IgD-negative memory B cell (primary cell): ENCODE data around the gene TSACC. TPM values are rescaled to one million over a fixed set of nuclear protein-coding genes. Genes with fewer than 3 reads are reported as not detected.

Experiments
- H3K27ac Mint-ChIP-seq, 3 donors: one replicate each; pipeline ENCODE4 v1.8.0; 2020 to 2022; ENCODE audit warnings: mild to moderate bottlenecking in 3 of 3, mixed read lengths in 3 of 3, moderate library complexity in 1 of 3
- H3K27me3 Mint-ChIP-seq: one replicate; pipeline ENCODE4 v1.8.0; 2021; ENCODE audit warnings: mixed read lengths
- H3K36me3 Mint-ChIP-seq: one replicate; pipeline ENCODE4 v1.8.0; 2020; ENCODE audit warnings: mild to moderate bottlenecking, mixed read lengths
- H3K4me1 Mint-ChIP-seq, 3 donors: one replicate each; pipeline ENCODE4 v1.8.0; 2020 to 2022; ENCODE audit warnings: mixed read lengths in 3 of 3, mild to moderate bottlenecking in 1 of 3
- H3K4me3 Mint-ChIP-seq, 4 donors: one replicate each; pipeline ENCODE4 v1.8.0; 2020 to 2022; ENCODE audit warnings: mild to moderate bottlenecking in 4 of 4, mixed read lengths in 4 of 4, moderate library complexity in 3 of 4
- H3K9me3 Mint-ChIP-seq, 3 donors: one replicate each; pipeline ENCODE4 v1.8.0; 2020 to 2021; ENCODE audit warnings: mixed read lengths in 3 of 3, mild to moderate bottlenecking in 1 of 3
- polyA plus RNA-seq: library from polyadenylated mRNA; unstranded; fragments of 300-500 nt; fragmentation: Illumina TruSeq; gene quantifications from one replicate; pipeline ENCODE4 v1.2.3, GENCODE V29; 2021

TSACC gene
- 2.5 TPM for polyA plus RNA-seq

- Mint-ChIP-seq H3K4me3 (peak within 1 kb of the TSS; percentile 86 to 98 (median 98)), H3K36me3 (peaks cover 2% of the 10 kb centered on the region), H3K4me1 (peaks cover 16 to 26% (median 21%) of the 10 kb centered on the region in 3 donors), H3K27me3 (no peaks in the 10 kb centered on the region), H3K9me3 (no peaks in the 10 kb centered on the region), H3K27ac (peak within 1 kb of the TSS; percentile 48 to 97 (median 69))
Observed at GRCh38 chr1:156338180-156338976, at the start of gene TSACC, which contains the start of gene CCT3. TSS of gene TSACC (plus strand) at chr1:156338526. CDS start at chr1:156339758, 1,232 bp downstream. TSS of gene CCT3 (minus strand) at chr1:156338292. CDS start at chr1:156338184, 108 bp downstream.

DNA sequence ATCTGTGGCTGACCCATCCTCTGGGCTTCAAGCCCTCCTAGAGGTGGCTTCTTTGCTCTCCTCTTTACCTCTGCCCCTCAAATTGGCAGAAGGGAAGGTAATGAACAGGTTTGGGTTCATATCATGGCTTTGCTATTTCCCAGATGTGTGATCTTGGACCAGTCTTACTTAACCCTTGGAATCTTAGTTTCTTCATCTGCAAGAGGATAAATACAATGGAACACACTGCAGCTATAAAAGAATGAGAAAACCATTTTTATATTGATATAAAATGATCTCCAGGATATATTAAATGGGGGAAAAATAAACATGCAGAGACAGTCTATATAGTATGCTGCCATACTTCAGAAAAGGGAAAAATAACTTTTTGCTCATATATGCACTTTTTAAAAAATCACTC is 48.5 kb upstream of the TSACC start:
- H3K4me3 Mint-ChIP-seq, result peak overlapping the region in 1 of 4 donors; percentile 15
- no peaks in the 10 kb centered on the region for H3K9me3 Mint-ChIP-seq
- peaks cover 1 to 10% (median 5%) of the 10 kb centered on the region in 3 donors for H3K4me1 Mint-ChIP-seq
- no peak overlapping the region for H3K27ac Mint-ChIP-seq
- no peaks in the 10 kb centered on the region for H3K27me3 Mint-ChIP-seq
- H3K36me3 Mint-ChIP-seq, result peaks cover 3% of the 10 kb centered on the region

GRCh38 chr1:156291226-156292061 is 46.9 kb upstream of the TSACC start:
- Mint-ChIP-seq H3K4me3 (peak overlapping the region; percentile 63 to 90 (median 72)), H3K27me3 (no peaks in the 10 kb centered on the region), H3K27ac (peak overlapping the region in 2 of 3 donors; percentile 59 to 89), H3K4me1 (peaks cover 5 to 16% (median 13%) of the 10 kb centered on the region in 3 donors), H3K9me3 (no peaks in the 10 kb centered on the region), H3K36me3 (peaks cover 3% of the 10 kb centered on the region)

GRCh38 chr1:156293098-156293434 is 45.3 kb upstream of the TSACC start:
- Mint-ChIP-seq H3K27ac (no peak overlapping the region), H3K4me3 (peak overlapping the region in 1 of 4 donors; percentile 43)

GRCh38 chr1:156293895-156294294 is 44.4 kb upstream of the TSACC start:
- H3K36me3 Mint-ChIP-seq, result peaks cover 2% of the 10 kb centered on the region
- peak overlapping the region in 1 of 4 donors; percentile 52 for H3K4me3 Mint-ChIP-seq
- no peaks in the 10 kb centered on the region for H3K9me3 Mint-ChIP-seq
- H3K4me1 Mint-ChIP-seq, result peaks cover 5 to 16% (median 13%) of the 10 kb centered on the region in 3 donors
- no peak overlapping the region for H3K27ac Mint-ChIP-seq
- H3K27me3 Mint-ChIP-seq, result no peaks in the 10 kb centered on the region

More at GRCh38 chr1:156293098-156293434, 45.3 kb upstream of the TSACC start:
- H3K9me3 Mint-ChIP-seq, result no peaks in the 10 kb centered on the region
- H3K27me3 Mint-ChIP-seq, result no peaks in the 10 kb centered on the region
- H3K36me3 Mint-ChIP-seq, result peaks cover 3% of the 10 kb centered on the region
- peaks cover 5 to 16% (median 13%) of the 10 kb centered on the region in 3 donors for H3K4me1 Mint-ChIP-seq

DNA sequence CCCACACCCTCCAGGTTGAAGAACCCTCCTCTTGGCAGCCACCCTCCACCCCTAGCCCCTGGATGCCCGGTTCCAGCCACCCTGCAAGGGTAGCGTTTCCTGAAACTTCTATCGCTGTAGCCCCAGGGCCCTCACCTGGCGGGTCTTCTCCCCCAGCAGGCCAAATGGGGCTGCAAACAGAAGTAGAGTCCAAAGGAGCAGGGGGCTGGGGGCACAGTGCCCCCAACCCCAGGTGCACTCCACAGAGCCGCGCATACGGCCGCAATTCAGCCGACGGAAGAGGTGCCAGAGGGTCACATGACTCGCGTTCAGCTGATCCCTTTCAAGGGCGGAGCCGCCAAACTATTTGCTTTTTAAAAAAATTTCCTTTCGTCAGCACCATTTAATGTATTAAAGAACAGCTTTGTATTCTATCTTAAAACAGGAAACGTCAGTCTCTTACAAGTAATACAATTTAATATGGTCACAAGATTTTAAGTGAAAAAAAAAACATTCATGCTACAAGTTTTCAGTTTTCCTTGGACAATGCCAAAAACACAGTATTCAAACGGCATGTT is 42.9 kb upstream of the TSACC start, which contains the start of gene GLMP:
TSS of gene GLMP (minus strand) at position 289 of the 557 bp plus-strand sequence. CDS start at position 255, 34 bp downstream.
- Mint-ChIP-seq H3K9me3 (no peaks in the 10 kb centered on the region), H3K4me3 (peak within 1 kb of the TSS; percentile 87 to 96 (median 92)), H3K36me3 (peaks cover 2% of the 10 kb centered on the region), H3K4me1 (peaks cover 5 to 13% (median 12%) of the 10 kb centered on the region in 3 donors), H3K27ac (peak within 1 kb of the TSS; percentile 61 to 94 (median 84)), H3K27me3 (no peaks in the 10 kb centered on the region)

DNA sequence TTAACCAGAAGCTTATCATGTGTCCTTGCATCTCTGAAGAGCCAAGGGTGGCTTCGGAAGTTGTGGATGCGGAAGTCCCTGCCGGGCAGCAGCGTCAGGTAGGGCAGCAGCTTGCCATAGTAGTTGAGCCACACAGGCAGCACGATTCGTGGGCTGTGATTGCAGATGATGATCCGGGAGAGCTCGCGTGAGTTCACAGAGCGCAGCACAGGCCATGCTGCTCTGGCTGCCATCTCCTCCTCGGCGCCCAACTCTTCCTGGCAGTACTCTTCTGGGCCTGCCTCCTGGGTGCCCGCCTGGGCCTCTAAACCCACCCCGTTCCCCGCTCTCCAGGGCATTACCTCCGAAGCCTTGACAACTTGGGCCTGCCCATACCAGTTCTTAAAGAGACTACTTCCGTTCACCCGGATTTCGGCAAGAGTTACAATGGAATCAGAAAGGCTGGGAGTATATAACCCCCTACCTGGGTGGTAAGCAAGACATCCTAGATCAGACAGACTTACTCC is 39.4 kb upstream of the TSACC start, which contains the start of gene VHLL:
TSS of gene VHLL (minus strand) at position 456 of the 506 bp plus-strand sequence. CDS start at position 338, 118 bp downstream.
- no peaks in the 10 kb centered on the region for H3K9me3 Mint-ChIP-seq
- peaks cover 2% of the 10 kb centered on the region for H3K36me3 Mint-ChIP-seq
- peak within 1 kb of the TSS in 1 of 4 donors; percentile 37 for H3K4me3 Mint-ChIP-seq
- H3K27ac Mint-ChIP-seq, result no peak within 1 kb of the TSS
- no peaks in the 10 kb centered on the region for H3K27me3 Mint-ChIP-seq
- H3K4me1 Mint-ChIP-seq, result peaks cover 7 to 12% (median 7%) of the 10 kb centered on the region in 3 donors

DNA sequence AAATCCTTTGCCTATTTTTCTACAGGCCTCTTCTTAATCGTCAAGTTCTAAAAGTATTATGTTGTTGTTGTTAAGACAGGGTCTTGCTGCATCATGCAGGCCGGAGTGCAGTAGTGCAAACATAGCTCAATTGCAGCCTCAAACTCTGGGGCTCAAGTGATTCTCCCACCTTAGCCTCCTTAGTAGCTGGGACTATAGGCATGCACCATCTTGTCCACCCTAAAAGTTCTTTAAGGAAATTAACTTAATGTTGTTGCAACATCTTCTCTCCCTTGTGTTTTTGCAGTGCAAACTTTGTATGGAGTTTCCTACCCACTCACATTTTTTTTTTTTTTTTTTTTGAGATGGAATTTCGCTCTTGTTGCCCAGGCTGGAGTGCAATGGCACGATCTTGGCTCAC is 35.1 kb upstream of the TSACC start:
- Mint-ChIP-seq H3K4me3 (no peak overlapping the region), H3K9me3 (no peaks in the 10 kb centered on the region), H3K36me3 (peaks cover 3% of the 10 kb centered on the region), H3K27me3 (no peaks in the 10 kb centered on the region), H3K27ac (no peak overlapping the region), H3K4me1 (peaks cover 0 to 2% (median 0%) of the 10 kb centered on the region in 3 donors)

DNA sequence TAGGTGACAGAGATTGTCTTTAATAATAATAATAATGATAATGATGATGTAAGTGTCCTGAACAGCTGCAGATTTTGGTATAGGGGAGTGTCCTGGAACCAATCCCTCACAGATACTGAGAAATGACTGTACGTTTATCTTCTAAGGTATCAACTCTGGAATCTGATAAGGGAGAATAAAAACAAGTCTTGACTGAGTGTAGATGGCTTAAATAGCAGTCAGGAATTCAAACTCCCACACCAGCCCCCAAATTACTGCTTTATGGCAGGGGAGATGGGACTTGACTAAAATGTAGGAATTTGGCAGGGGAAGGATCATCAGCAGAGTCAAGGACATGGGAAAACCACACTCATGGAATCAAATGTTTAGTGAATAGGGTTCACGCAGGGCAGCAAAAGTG is 33.1 kb upstream of the TSACC start:
- H3K4me1 Mint-ChIP-seq, result peaks cover 0 to 2% (median 0%) of the 10 kb centered on the region in 3 donors

GRCh38 chr1:156308078-156308477 is 30.2 kb upstream of the TSACC start:
- Mint-ChIP-seq H3K4me3 (no peak overlapping the region), H3K27ac (no peak overlapping the region), H3K27me3 (no peaks in the 10 kb centered on the region), H3K36me3 (peaks cover 5% of the 10 kb centered on the region), H3K9me3 (no peaks in the 10 kb centered on the region), H3K4me1 (no peaks in the 10 kb centered on the region)

More for the DNA sequence above, 33.1 kb upstream of the TSACC start:
- Mint-ChIP-seq H3K9me3 (no peaks in the 10 kb centered on the region), H3K27me3 (no peaks in the 10 kb centered on the region), H3K4me3 (no peak overlapping the region), H3K27ac (no peak overlapping the region), H3K36me3 (peaks cover 5% of the 10 kb centered on the region)

DNA sequence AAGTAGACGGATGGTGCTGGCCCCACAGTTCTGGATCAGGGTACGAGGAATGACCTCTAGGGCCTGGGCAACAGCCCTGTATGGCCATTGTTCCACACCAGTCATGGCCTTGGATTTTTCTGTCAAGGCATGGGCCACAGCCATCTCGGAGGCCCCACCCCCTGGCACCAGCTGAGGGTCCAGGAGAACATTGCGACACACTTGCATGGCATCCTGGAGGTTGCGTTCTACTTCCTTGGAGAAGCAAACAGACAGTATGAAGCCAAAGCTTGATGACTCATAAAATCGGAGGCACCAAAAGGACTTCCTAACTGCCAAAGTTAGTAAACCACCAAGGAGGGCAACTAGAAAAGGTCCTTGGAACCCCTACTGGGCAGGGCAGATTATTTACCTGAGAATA is 27.4 kb upstream of the TSACC start:
- Mint-ChIP-seq H3K4me3 (no peak overlapping the region), H3K27me3 (no peaks in the 10 kb centered on the region), H3K36me3 (peaks cover 6% of the 10 kb centered on the region), H3K27ac (no peak overlapping the region), H3K4me1 (no peaks in the 10 kb centered on the region), H3K9me3 (no peaks in the 10 kb centered on the region)

GRCh38 chr1:156316909-156317308 is 21.4 kb upstream of the TSACC start:
- Mint-ChIP-seq H3K4me3 (no peak overlapping the region), H3K4me1 (no peaks in the 10 kb centered on the region), H3K27ac (peak overlapping the region in 1 of 3 donors; percentile 3), H3K36me3 (peaks cover 2% of the 10 kb centered on the region), H3K9me3 (no peaks in the 10 kb centered on the region), H3K27me3 (no peaks in the 10 kb centered on the region)

DNA sequence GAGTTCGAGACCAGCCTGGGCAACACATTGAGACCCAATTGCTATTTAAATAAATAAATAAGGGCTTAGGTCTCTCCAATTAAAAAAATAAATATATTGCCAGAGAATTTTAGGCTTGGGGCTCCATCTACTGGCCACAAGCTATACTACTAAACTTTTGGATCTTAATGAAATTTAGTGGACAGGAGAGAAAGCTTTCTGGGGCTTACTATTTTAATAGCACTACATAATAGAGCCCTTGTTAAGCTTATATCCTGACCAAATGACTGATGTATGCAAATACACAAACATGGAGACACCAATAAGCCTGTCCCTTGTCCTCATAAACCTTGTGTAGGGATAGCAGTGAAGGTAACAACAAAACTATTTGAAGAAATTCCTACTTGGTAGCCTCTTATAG is 18.7 kb upstream of the TSACC start:
- H3K9me3 Mint-ChIP-seq, result no peaks in the 10 kb centered on the region
- H3K4me3 Mint-ChIP-seq, result no peak overlapping the region
- no peaks in the 10 kb centered on the region for H3K4me1 Mint-ChIP-seq
- peaks cover 2% of the 10 kb centered on the region for H3K36me3 Mint-ChIP-seq
- no peaks in the 10 kb centered on the region for H3K27me3 Mint-ChIP-seq
- H3K27ac Mint-ChIP-seq, result no peak overlapping the region

- Mint-ChIP-seq H3K9me3 (no peaks in the 10 kb centered on the region), H3K4me3 (no peak overlapping the region), H3K36me3 (no peaks in the 10 kb centered on the region), H3K4me1 (no peaks in the 10 kb centered on the region), H3K27me3 (no peaks in the 10 kb centered on the region), H3K27ac (no peak overlapping the region)
Observed at GRCh38 chr1:156320560-156320959, 17.8 kb upstream of the TSACC start.
